Stomach (tissue), 9 donors: ENCODE data around the gene FSTL3. TPM values are rescaled to one million over a fixed set of nuclear protein-coding genes. Genes with fewer than 3 reads are reported as not detected.
A peak's percentile ranks its signal among the peaks of the same experiment; 100 is the strongest.

ENCODE experiments used
- DNase-seq, 2 donors: peaks; one replicate each; pipeline versions ENCODE4 v3.0.0 to v3.0.0-alpha.2; 2013 to 2019
- H3K27ac ChIP-seq, 5 donors: fragments of 200-600 bp in 4 of 5; sonication (generic) in 4 of 5; one replicate each; pipeline ENCODE4 v1.5.1; 2013 to 2019; ENCODE audit warnings: mild to moderate bottlenecking in 1 of 5, moderate library complexity in 1 of 5
- H3K27me3 ChIP-seq, 3 donors: fragments of 200-600 bp; sonication (generic); one replicate each; pipeline ENCODE4 v1.5.1; 2017 to 2019; ENCODE audit warnings: mixed run types in 1 of 3
- H3K36me3 ChIP-seq, 4 donors: fragments of 200-600 bp; sonication (generic); 1 replicate in 3 of 4; 2 replicates in 1 of 4; pipeline ENCODE4 v1.5.1; 2016 to 2019
- H3K4me1 ChIP-seq, 4 donors: fragments of 200-600 bp; sonication (generic); one replicate each; pipeline ENCODE4 v1.5.1; 2016 to 2019
- H3K4me3 ChIP-seq, 4 donors: fragments of 200-600 bp; sonication (generic) in 3 of 4; one replicate each; pipeline ENCODE4 v1.5.1; 2016 to 2019; ENCODE audit warnings: mild to moderate bottlenecking in 1 of 4
- H3K9me3 ChIP-seq, 4 donors: fragments of 200-600 bp; sonication (generic); one replicate each; pipeline ENCODE4 v1.5.1; 2016 to 2019
- EP300 ChIP-seq: sonication (generic); formaldehyde crosslinking; IDR thresholded peaks from one replicate; pipeline ENCODE4 v1.6.1; 2017; ENCODE audit warnings: antibody characterized with exemption
- POLR2A ChIP-seq, 4 donors: fragments of 450-650 bp; IDR thresholded peaks; one replicate each; pipeline ENCODE4 v1.6.1; 2016; ENCODE audit warnings: antibody characterized with exemption in 4 of 4, control low read depth in 2 of 4, mild to moderate bottlenecking in 1 of 4, moderate library complexity in 1 of 4
- POLR2AphosphoS5 ChIP-seq, 3 donors: sonication (generic); formaldehyde crosslinking; IDR thresholded peaks; one replicate each; pipeline ENCODE4 v1.6.1; 2016; ENCODE audit warnings: antibody characterized with exemption in 3 of 3
- WGBS, 5 donors: extraction: QIAGEN DNeasy Blood & Tissue Kit in 3 of 5; methylation state at CpG; one replicate each; pipeline versions ENCODE4 v1.1.5 to v1.1.7; 2013 to 2018; 5-methylcytosine and 5-hydroxymethylcytosine counted together
- intact Hi-C: fragments of 100-400 bp; cut with DNase I; formaldehyde crosslinking; loops from one replicate; pipeline ENCODE4 v1.15.1; 2023; ENCODE audit warnings: low total_unique reads
- polyA plus RNA-seq, 3 donors: library from polyadenylated mRNA; stranded (reverse); fragments of 200-250 nt; gene quantifications; one replicate each; pipeline ENCODE4 v1.2.3, GENCODE V29; 2013
- total RNA-seq, 5 donors: library from RNA; depleted of rRNA; stranded (reverse); fragments of >200 nt; gene quantifications; one replicate each; pipeline versions ENCODE4 v1.1.0 to v1.2.3, GENCODE V29; 2014 to 2016
- TF ChIP-seq, protein P1 (sequence below), 7 experiments: fragments of 450-650 bp in 4 of 7; fragments of 200-600 bp in 3 of 7; sonication (generic) in 3 of 7; IDR thresholded peaks; one replicate each; pipeline ENCODE4 v1.5.1; 2016 to 2019; ENCODE audit warnings: antibody characterized with exemption in 7 of 7, control low read depth in 2 of 7, mild to moderate bottlenecking in 1 of 7
- donor health status: healthy with polysubstance abuse.
- donor health status: Bipolar disorder and iron deficiency.
- donor health status: healthy.

The FSTL3 gene
- total and polyA plus RNA-seq, 8 donors, result 12.3 to 136 (median 28.3) TPM

DNA sequence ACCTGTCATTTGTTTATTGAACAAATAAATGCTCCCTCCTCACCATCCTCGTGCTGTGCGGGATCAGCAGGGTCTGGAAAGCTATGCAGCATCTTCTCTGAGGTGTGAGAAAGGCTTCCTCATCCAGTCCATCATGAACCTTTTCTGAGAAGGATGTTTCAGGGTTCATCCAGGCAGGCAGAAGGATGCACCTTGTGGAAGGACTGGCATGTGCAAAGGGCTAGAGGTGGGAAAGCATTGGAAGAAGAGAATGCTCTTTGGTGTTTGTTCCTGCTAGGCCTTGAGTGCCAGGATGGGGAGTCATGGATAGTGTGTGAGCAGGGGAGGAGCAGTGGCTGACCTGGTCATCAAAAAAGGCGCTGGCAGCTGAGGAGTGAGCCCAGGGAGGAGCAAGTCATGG lies 39.2 kb downstream of the FSTL3 start:
- intact Hi-C loops, result no loop called here
- TF ChIP-seq EP300 (no peak), POLR2AphosphoS5 (IDR thresholded peaks at IDR 0.05) (no peak), POLR2A (IDR thresholded peaks at IDR 0.05) (no peak)
- TF ChIP-seq, protein P1, sequence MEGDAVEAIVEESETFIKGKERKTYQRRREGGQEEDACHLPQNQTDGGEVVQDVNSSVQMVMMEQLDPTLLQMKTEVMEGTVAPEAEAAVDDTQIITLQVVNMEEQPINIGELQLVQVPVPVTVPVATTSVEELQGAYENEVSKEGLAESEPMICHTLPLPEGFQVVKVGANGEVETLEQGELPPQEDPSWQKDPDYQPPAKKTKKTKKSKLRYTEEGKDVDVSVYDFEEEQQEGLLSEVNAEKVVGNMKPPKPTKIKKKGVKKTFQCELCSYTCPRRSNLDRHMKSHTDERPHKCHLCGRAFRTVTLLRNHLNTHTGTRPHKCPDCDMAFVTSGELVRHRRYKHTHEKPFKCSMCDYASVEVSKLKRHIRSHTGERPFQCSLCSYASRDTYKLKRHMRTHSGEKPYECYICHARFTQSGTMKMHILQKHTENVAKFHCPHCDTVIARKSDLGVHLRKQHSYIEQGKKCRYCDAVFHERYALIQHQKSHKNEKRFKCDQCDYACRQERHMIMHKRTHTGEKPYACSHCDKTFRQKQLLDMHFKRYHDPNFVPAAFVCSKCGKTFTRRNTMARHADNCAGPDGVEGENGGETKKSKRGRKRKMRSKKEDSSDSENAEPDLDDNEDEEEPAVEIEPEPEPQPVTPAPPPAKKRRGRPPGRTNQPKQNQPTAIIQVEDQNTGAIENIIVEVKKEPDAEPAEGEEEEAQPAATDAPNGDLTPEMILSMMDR (IDR thresholded peaks at IDR 0.05), result no peak
- no peak overlapping the region for H3K27ac ChIP-seq
- peaks cover 10 to 25% (median 18%) of the 10 kb centered on the region in 4 donors for H3K4me1 ChIP-seq
- DNase-seq, result no peak
- 90 to 95% (median 93%) methylated on average over 3 of the region's 3 CpGs for WGBS, 5 donors
- H3K36me3 ChIP-seq, result peaks cover 0 to 7% (median 0%) of the 10 kb centered on the region in 4 donors
- H3K9me3 ChIP-seq, result peaks cover 0 to 10% (median 3%) of the 10 kb centered on the region in 4 donors
- H3K4me3 ChIP-seq, result no peak overlapping the region
- peaks cover 0 to 41% (median 21%) of the 10 kb centered on the region in 3 donors for H3K27me3 ChIP-seq

DNA sequence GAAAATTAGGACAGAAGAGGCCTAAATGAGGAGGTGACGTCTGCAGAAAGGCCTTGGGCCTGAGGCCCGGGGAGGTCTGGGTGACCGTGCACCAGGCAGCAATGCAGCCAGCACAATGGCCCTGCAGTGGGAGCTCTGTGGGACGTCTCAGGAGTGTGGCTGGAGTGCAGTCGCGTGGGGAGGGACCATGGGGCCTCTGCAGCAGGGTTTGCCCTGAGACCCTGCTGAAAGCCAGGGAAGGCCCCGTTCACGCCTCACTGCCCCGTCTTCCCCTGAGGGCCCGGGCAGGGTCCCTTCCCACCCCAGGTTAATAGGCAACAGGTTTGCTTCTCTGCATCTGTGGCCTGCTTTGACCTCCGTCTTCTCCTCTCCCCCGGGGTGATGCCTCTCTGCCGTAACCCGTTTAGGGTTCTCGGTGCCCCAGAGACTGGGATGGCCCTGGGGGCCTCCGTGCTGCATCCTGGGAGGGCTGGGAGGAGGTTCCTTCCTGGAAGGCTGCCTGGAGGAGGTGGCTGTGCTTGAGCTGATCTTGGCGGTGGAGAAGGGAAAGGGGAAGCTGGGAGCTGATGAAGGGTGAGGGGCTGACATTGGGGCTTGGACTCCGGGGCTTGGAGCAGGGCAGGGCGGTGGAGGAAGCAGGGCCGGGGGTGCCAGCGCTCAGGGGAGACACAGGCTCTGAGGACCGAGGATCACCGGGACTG lies 42.2 kb downstream of the FSTL3 start:
- H3K4me1 ChIP-seq, result peaks cover 10 to 28% (median 24%) of the 10 kb centered on the region in 4 donors
- H3K4me3 ChIP-seq, result no peak overlapping the region
- H3K27ac ChIP-seq, result peak overlapping the region in 2 of 5 donors; percentile 72 to 76
- TF ChIP-seq POLR2AphosphoS5 (IDR thresholded peaks at IDR 0.05), result no peak
- no peak for TF ChIP-seq POLR2A (IDR thresholded peaks at IDR 0.05)
- no peak for TF ChIP-seq EP300
- TF ChIP-seq, protein P1 (IDR thresholded peaks at IDR 0.05), result no peak
- 66 to 76% (median 74%) methylated on average over 22 to 23 of the region's 23 CpGs for whole genome bisulfite sequencing, 5 donors
- H3K27me3 ChIP-seq, result peaks cover 0 to 55% (median 26%) of the 10 kb centered on the region in 3 donors
- H3K36me3 ChIP-seq, result peaks cover 0 to 7% (median 0%) of the 10 kb centered on the region in 4 donors
- DNase-seq, result no peak
- intact Hi-C loops, result no loop called here
- H3K9me3 ChIP-seq, result peaks cover 0 to 10% (median 3%) of the 10 kb centered on the region in 4 donors

DNA sequence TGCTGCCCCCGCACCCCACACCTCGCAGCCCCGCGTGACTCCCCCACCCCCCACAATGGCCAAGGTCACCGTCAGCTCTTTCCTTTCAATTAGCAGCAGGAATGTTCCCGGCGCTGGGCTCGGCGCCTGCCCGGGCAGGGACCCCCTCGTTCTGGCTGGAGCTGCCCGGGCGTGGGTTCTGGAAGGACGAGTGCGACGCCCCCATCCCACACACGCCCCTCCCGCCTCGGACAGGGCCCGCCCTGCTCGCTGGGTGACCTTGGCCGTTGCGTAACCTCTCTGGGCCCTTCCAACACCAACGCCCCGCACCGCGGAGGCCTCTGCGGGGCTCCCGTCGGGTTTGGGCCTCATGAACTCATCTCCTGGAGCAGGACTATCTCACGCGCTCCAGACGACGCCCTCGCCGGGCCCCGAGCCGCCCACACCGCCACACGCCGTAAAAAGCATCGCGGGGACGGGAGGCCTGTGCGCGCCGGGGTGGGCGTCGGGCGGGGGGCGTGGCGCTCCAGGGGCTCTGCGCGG lies 42.9 kb downstream of the FSTL3 start:
- DNase-seq, result peak in 1 of 2 donors; percentile 86
- intact Hi-C loops, result no loop called here
- TF ChIP-seq EP300 (no peak), POLR2AphosphoS5 (IDR thresholded peaks at IDR 0.05) (no peak), POLR2A (IDR thresholded peaks at IDR 0.05) (no peak)
- TF ChIP-seq, protein P1 (IDR thresholded peaks at IDR 0.05), result no peak
- H3K27me3 ChIP-seq, result peaks cover 0 to 55% (median 26%) of the 10 kb centered on the region in 3 donors
- H3K9me3 ChIP-seq, result peaks cover 0 to 10% (median 3%) of the 10 kb centered on the region in 4 donors
- H3K4me1 ChIP-seq, result peaks cover 10 to 28% (median 24%) of the 10 kb centered on the region in 4 donors
- peaks cover 0 to 7% (median 0%) of the 10 kb centered on the region in 4 donors for H3K36me3 ChIP-seq
- peak overlapping the region in 4 of 5 donors; percentile 37 to 76 (median 56) for H3K27ac ChIP-seq
- H3K4me3 ChIP-seq, result peak overlapping the region in 1 of 4 donors; percentile 31
- WGBS, 5 donors, result 20 to 46% (median 43%) methylated on average over 10 to 54 of the region's 54 CpGs

DNA sequence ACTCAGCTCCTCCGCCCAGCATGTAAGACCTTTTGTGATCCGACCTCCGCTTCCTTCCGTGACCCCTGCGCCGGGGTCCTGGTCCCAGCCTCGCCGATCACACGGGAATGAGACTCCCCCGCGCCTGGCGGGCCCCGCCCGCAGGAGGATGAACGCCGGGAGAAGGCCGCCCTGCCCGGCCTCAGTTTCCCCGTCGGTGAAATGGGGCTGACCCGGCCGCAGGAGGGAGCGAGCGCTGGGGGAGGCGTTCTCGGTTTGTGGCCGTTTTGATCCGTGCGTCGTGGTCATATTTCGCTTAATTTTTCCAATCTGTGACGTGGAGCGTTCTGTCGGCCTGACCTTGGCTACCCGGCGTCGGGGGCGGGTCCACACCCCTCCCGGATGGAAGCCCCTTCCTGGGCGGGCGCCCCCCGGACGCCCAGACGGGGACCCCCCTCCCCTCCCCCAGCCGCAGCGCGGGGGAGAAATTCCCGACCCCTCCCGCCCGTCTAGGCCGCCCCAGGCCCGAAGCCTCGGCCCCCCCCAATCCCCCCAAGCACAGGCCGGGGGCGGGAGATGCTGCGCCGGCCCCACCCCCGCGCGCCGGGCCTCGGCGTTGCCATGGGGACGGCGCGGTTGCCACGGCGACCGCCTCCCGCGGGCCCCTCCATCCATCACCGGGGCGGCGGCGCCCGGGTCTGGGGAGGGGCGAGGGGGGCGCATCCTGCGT lies 43.6 kb downstream of the FSTL3 start:
- H3K36me3 ChIP-seq, result peaks cover 0 to 7% (median 0%) of the 10 kb centered on the region in 4 donors
- peaks cover 0 to 10% (median 3%) of the 10 kb centered on the region in 4 donors for H3K9me3 ChIP-seq
- DNase-seq, result peak in 1 of 2 donors; percentile 85
- intact Hi-C loops, result no loop called here
- WGBS, 5 donors, result 16 to 34% (median 21%) methylated on average over 50 to 79 of the region's 79 CpGs
- peaks cover 10 to 28% (median 24%) of the 10 kb centered on the region in 4 donors for H3K4me1 ChIP-seq
- TF ChIP-seq, protein P1 (IDR thresholded peaks at IDR 0.05), result no peak
- no peak for TF ChIP-seq POLR2A (IDR thresholded peaks at IDR 0.05)
- TF ChIP-seq EP300, result no peak
- no peak for TF ChIP-seq POLR2AphosphoS5 (IDR thresholded peaks at IDR 0.05)
- peak overlapping the region in 2 of 4 donors; percentile 15 to 31 for H3K4me3 ChIP-seq
- peaks cover 0 to 55% (median 26%) of the 10 kb centered on the region in 3 donors for H3K27me3 ChIP-seq
- H3K27ac ChIP-seq, result peak overlapping the region in 4 of 5 donors; percentile 37 to 76 (median 56)
